GM18499 (cell line): ENCODE data around the gene MED13.

Experiments used
- ATAC-seq: cut with Tn5 transposase; IDR thresholded peaks from one replicate; pipeline ENCODE4 v1.9.1; 2021; ENCODE audit warnings: moderate number of reproducible peaks; ENCODE audit not compliant: insufficient read depth, unreplicated experiment

Gene MED13

GRCh38 chr17:62062302-62062701, 2.8 kb downstream of the MED13 start:
- ATAC-seq = no peak

- no peak for ATAC-seq
These were observed 5.7 kb downstream of the MED13 start for GRCh38 chr17:62059414-62059813.

GRCh38 chr17:62058611-62059010, 6.5 kb downstream of the MED13 start:
- ATAC-seq = no peak

- ATAC-seq = no peak
These were observed 7.4 kb downstream of the MED13 start for GRCh38 chr17:62057696-62058095.

- no peak for ATAC-seq
These were observed 12.2 kb downstream of the MED13 start for GRCh38 chr17:62052765-62053338.

GRCh38 chr17:62051053-62051452, 14.0 kb downstream of the MED13 start:
- ATAC-seq = no peak

GRCh38 chr17:62049299-62049698, 15.8 kb downstream of the MED13 start:
- no peak for ATAC-seq

GRCh38 chr17:62048262-62048661, 16.8 kb downstream of the MED13 start:
- ATAC-seq = no peak

- ATAC-seq = no peak
These were observed 19.6 kb downstream of the MED13 start for GRCh38 chr17:62045517-62045916.

- no peak for ATAC-seq
These were observed 20.0 kb downstream of the MED13 start for GRCh38 chr17:62045109-62045508.

- ATAC-seq = no peak
These were observed 21.5 kb downstream of the MED13 start for GRCh38 chr17:62043602-62044001.

- no peak for ATAC-seq
These were observed 21.9 kb downstream of the MED13 start for GRCh38 chr17:62043140-62043539.

- ATAC-seq = no peak
These were observed 26.8 kb downstream of the MED13 start for GRCh38 chr17:62038248-62038647.

- no peak for ATAC-seq
These were observed 31.8 kb downstream of the MED13 start for GRCh38 chr17:62033317-62033716.

GRCh38 chr17:62032480-62032879, 32.6 kb downstream of the MED13 start:
- ATAC-seq = no peak

GRCh38 chr17:62030264-62030663, 34.8 kb downstream of the MED13 start:
- ATAC-seq = no peak

GRCh38 chr17:62024866-62025265, 40.2 kb downstream of the MED13 start:
- no peak for ATAC-seq

GRCh38 chr17:62017912-62018311, 47.2 kb downstream of the MED13 start:
- no peak for ATAC-seq

- no peak for ATAC-seq
These were observed 47.6 kb downstream of the MED13 start for GRCh38 chr17:62017496-62017895.

GRCh38 chr17:62014526-62014925, 50.6 kb downstream of the MED13 start:
- ATAC-seq = no peak

GRCh38 chr17:62009220-62009619, 55.9 kb downstream of the MED13 start:
- ATAC-seq = no peak

- ATAC-seq = no peak
These were observed 56.8 kb downstream of the MED13 start for GRCh38 chr17:62008294-62008693.

- ATAC-seq = no peak
These were observed 60.7 kb downstream of the MED13 start for GRCh38 chr17:62004388-62004787.
